ENCODE data around the gene RSRC1. TPM values are rescaled to one million over a fixed set of nuclear protein-coding genes. Genes with fewer than 3 reads are reported as not detected.
A peak's percentile ranks its signal among the peaks of the same experiment; 100 is the strongest.

The RSRC1 gene
- total and polyA plus RNA-seq, 2 of the 13 experiments (the other 11 are each of a cell fraction or from before 2014, with no cell fraction given): 4.9 to 63.0 TPM

GRCh38 chr3:158097593-158098308 lies 12.1 kb upstream of the RSRC1 start (continued):
- peak; percentile 86 for TF ChIP-seq KLF11 (CRISPR knock-in tag; IDR thresholded peaks at IDR 0.05)
- no peak; the same call in 1 of the 2 replicates for TF ChIP-seq RCOR2 (CRISPR knock-in tag; IDR thresholded peaks at IDR 0.05)
- TF ChIP-seq SRSF4 (IDR thresholded peaks at IDR 0.05; ENCODE audit: low read depth, low read length, poor library complexity, severe bottlenecking): no peak
- TF ChIP-seq ZNF350 (CRISPR knock-in tag; IDR thresholded peaks at IDR 0.05; ENCODE audit: borderline replicate concordance, low read depth): peak; percentile 70; the same call in 1 of the 2 replicates
- peak; percentile 58; the same call in 1 of the 2 replicates for TF ChIP-seq GFI1 (CRISPR knock-in tag; IDR thresholded peaks at IDR 0.05; ENCODE audit: borderline replicate concordance)
- TF ChIP-seq NCOA2 (CRISPR knock-in tag; IDR thresholded peaks at IDR 0.05): peak; percentile 32; the same call in 1 of the 2 replicates
- TF ChIP-seq HBP1 (CRISPR knock-in tag; IDR thresholded peaks at IDR 0.05; ENCODE audit: low read depth): peak; percentile 80
- TF ChIP-seq ZNF326 (CRISPR knock-in tag; IDR thresholded peaks at IDR 0.05; ENCODE audit: borderline replicate concordance): peak; percentile 70; the same call in 1 of the 2 replicates
- 0 out of 2 replicates have a peak, but pooled peaks have one; percentile 61 for TF ChIP-seq JUND (CRISPR knock-in tag; IDR thresholded peaks at IDR 0.05)
- peak; percentile 81 for TF ChIP-seq ATF3 (CRISPR knock-in tag; IDR thresholded peaks at IDR 0.05)
- peak; percentile 90; the same call in 1 of the 2 replicates for TF ChIP-seq ZBTB20 (CRISPR knock-in tag; IDR thresholded peaks at IDR 0.05; ENCODE audit: borderline replicate concordance, low read depth)
- peak; percentile 62; the same call in 1 of the 2 replicates for TF ChIP-seq MEIS1 (CRISPR knock-in tag; IDR thresholded peaks at IDR 0.05; ENCODE audit: borderline replicate concordance)
- no peak for TF ChIP-seq ZNF207 (IDR thresholded peaks at IDR 0.05; ENCODE audit: borderline replicate concordance)
- no peak for TF ChIP-seq THYN1 (CRISPR knock-in tag; IDR thresholded peaks at IDR 0.05; ENCODE audit: borderline replicate concordance, low read depth)
- peak; percentile 72 to 85 for TF ChIP-seq HMGXB4 (CRISPR knock-in tag; IDR thresholded peaks at IDR 0.05; ENCODE audit: borderline replicate concordance in 1 of 2, low read depth in 1 of 2)
- no peak for TF ChIP-seq TBL1XR1 (IDR thresholded peaks at IDR 0.05; ENCODE audit: borderline replicate concordance, low read length, partially characterized antibody)
- 0 out of 2 replicates have a peak, but pooled peaks have one; percentile 86 for TF ChIP-seq SMYD3 (CRISPR knock-in tag; IDR thresholded peaks at IDR 0.05)
- no peak for TF ChIP-seq ZBTB2 (CRISPR knock-in tag; IDR thresholded peaks at IDR 0.05; ENCODE audit: low read depth)
- TF ChIP-seq KAT7 (CRISPR knock-in tag; IDR thresholded peaks at IDR 0.05; ENCODE audit: borderline replicate concordance): peak; percentile 58; the same call in 1 of the 2 replicates
- TF ChIP-seq SUZ12 (IDR thresholded peaks at IDR 0.05; ENCODE audit: low read depth, low read length): no peak
- no peak for TF ChIP-seq ZBTB3 (CRISPR knock-in tag; IDR thresholded peaks at IDR 0.05; ENCODE audit: borderline replicate concordance, low read depth)
- peak; percentile 89 for TF ChIP-seq ZNF530 (CRISPR knock-in tag; IDR thresholded peaks at IDR 0.05; ENCODE audit: low read depth)
- TF ChIP-seq ATF7-NPFF (CRISPR knock-in tag; IDR thresholded peaks at IDR 0.05; ENCODE audit: low read depth): peak; percentile 74
- peak; percentile 86; the same call in 1 of the 2 replicates for TF ChIP-seq HOXA5 (CRISPR knock-in tag; IDR thresholded peaks at IDR 0.05)

Measured in HepG2 (cell line).